Panc1 (cell line): Measurements from ENCODE around the gene FHIT. TPM values are rescaled to one million over a fixed set of nuclear protein-coding genes. Genes with fewer than 3 reads are reported as not detected.

Experiments
- ATAC-seq: fragments of 200-7000 bp; cut with Tn5 transposase; 2 replicates; pipeline ENCODE4 v1.9.1; 2020; ENCODE audit warnings: mild to moderate bottlenecking, moderate library complexity
- BruUV-seq: library from RNA; stranded (reverse); fragments of 400-500 nt; replicated peaks from 2 replicates; lab custom pipeline; 2021; lab: Mats Ljungman, UMichigan
- CTCF ChIA-PET: fragments of 300-600 bp; sonication (Branson Sonifier 250); formaldehyde crosslinking; loops from one replicate; lab custom pipeline; 2022; ENCODE audit warnings: antibody characterized with exemption; lab: Charles Lee
- POLR2A ChIA-PET: fragments of 300-600 bp; sonication (Branson Sonifier 250); formaldehyde crosslinking; loops from one replicate; lab custom pipeline; 2022; ENCODE audit warnings: antibody characterized with exemption; lab: Charles Lee
- DNase-seq: peaks from one replicate; pipeline ENCODE4 v3.0.0-alpha.2; 2010; ENCODE audit warnings: low read depth, low spot score
- H3K27ac ChIP-seq: 2 replicates; pipeline ENCODE4 v1.5.1; 2011; ENCODE audit warnings: mild to moderate bottlenecking, low read length, inconsistent platforms
- H3K27me3 ChIP-seq: fragments of 200-500 bp; sonication (Bioruptor generic); 2 replicates; pipeline ENCODE4 v1.6.0; 2014; ENCODE audit warnings: low read length, inconsistent platforms; ENCODE audit not compliant: control insufficient read depth, insufficient read depth
- H3K36me3 ChIP-seq: fragments of 200-500 bp; sonication (Bioruptor generic); 2 replicates; pipeline ENCODE4 v1.5.1; 2014; ENCODE audit warnings: inconsistent platforms, mild to moderate bottlenecking, low read length, moderate library complexity; ENCODE audit not compliant: control insufficient read depth, insufficient read depth
- H3K4me1 ChIP-seq: 2 replicates; pipeline ENCODE4 v1.5.1; 2011; ENCODE audit warnings: inconsistent platforms, mild to moderate bottlenecking, low read length, moderate library complexity; ENCODE audit not compliant: control insufficient read depth, insufficient read depth
- H3K4me3 ChIP-seq, 2 experiments: 2 replicates each; pipeline ENCODE4 v1.5.1; 2011 to 2012; ENCODE audit warnings: low read depth in 2 of 2, low read length in 2 of 2, mild to moderate bottlenecking in 2 of 2, inconsistent platforms in 1 of 2, moderate library complexity in 1 of 2
- H3K9me3 ChIP-seq: fragments of 200-500 bp; sonication (Bioruptor generic); 2 replicates; pipeline ENCODE4 v1.5.1; 2014; ENCODE audit warnings: low read depth, mild to moderate bottlenecking, inconsistent platforms, low read length, moderate library complexity; ENCODE audit not compliant: control insufficient read depth, insufficient read depth
- CTCF ChIP-seq: fragments of 450-650 bp; IDR thresholded peaks from 2 replicates; pipeline ENCODE4 v1.5.1; 2017; ENCODE audit warnings: mild to moderate bottlenecking
- POLR2AphosphoS5 ChIP-seq: IDR thresholded peaks from 2 replicates; pipeline ENCODE4 v1.6.1; 2012; ENCODE audit warnings: mild to moderate bottlenecking, low read depth, low read length, moderate library complexity
- SIN3A ChIP-seq: IDR thresholded peaks from 2 replicates; pipeline ENCODE4 v1.6.1; 2012; ENCODE audit warnings: low read depth, mild to moderate bottlenecking, low read length, moderate library complexity, borderline replicate concordance; ENCODE audit not compliant: insufficient read depth
- TCF7L2 ChIP-seq: IDR thresholded peaks from 2 replicates; pipeline ENCODE4 v1.6.1; 2011; ENCODE audit warnings: mild to moderate bottlenecking, low read depth, low read length, inconsistent platforms
- in situ Hi-C: cut with HindIII; loops from 2 replicates; pipeline ENCODE4 v1.10.0; 2016; ENCODE audit warnings: low sequenced_read_pairs, low pct_unique_long_range_greater_than_20kb
- intact Hi-C: fragments of 100-400 bp; cut with micrococcal nuclease; formaldehyde crosslinking; loops from one replicate; pipeline ENCODE4 v1.10.0; 2022; ENCODE audit not compliant: unreplicated experiment
- total RNA-seq: library from RNA; stranded (reverse); gene quantifications from one replicate; pipeline ENCODE4 v1.2.1, GENCODE V29; 2021; ENCODE audit not compliant: unreplicated experiment
- TF ChIP-seq, protein P1 (sequence below), 2 experiments: IDR thresholded peaks; 2 replicates each; pipeline ENCODE4 v1.6.1; 2011 to 2012; ENCODE audit warnings: low read depth in 2 of 2, control low read depth in 1 of 2, low read length in 1 of 2, mild to moderate bottlenecking in 1 of 2, moderate library complexity in 1 of 2; ENCODE audit not compliant: insufficient read depth in 1 of 2

Gene FHIT
- total RNA-seq, 1 experiment from 2014 or later: 2.2 TPM

DNA sequence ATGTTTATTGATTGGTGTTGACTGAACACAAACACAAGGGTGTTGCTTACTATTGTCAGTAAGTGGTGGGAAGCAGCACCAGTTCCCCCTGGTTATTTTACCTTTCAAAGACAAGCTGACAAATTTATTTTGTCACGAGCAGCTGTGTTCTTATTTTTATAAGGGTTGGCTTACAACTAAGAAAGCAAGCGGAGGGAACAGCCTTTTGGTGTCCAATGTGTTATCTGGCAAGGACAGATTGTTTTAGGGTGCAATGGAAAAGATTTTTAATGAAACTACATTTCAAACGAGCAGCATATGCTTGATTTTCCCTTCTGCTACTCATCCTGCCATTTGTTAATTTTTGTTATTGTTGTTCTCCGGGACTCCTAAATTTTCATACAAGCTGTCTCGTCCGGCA lies 1280.9 kb downstream of the FHIT start:
- Histone ChIP-seq H3K4me3 (no peak overlapping the region), H3K9me3 (no peaks in the 10 kb centered on the region), H3K27me3 (no peaks in the 10 kb centered on the region), H3K4me1 (no peaks in the 10 kb centered on the region), H3K36me3 (no peaks in the 10 kb centered on the region), H3K27ac (no peak overlapping the region)
- TF ChIP-seq CTCF: no peak
- TF ChIP-seq POLR2AphosphoS5: no peak
- TF ChIP-seq SIN3A: no peak
- TF ChIP-seq TCF7L2: no peak
- TF ChIP-seq, protein P1, sequence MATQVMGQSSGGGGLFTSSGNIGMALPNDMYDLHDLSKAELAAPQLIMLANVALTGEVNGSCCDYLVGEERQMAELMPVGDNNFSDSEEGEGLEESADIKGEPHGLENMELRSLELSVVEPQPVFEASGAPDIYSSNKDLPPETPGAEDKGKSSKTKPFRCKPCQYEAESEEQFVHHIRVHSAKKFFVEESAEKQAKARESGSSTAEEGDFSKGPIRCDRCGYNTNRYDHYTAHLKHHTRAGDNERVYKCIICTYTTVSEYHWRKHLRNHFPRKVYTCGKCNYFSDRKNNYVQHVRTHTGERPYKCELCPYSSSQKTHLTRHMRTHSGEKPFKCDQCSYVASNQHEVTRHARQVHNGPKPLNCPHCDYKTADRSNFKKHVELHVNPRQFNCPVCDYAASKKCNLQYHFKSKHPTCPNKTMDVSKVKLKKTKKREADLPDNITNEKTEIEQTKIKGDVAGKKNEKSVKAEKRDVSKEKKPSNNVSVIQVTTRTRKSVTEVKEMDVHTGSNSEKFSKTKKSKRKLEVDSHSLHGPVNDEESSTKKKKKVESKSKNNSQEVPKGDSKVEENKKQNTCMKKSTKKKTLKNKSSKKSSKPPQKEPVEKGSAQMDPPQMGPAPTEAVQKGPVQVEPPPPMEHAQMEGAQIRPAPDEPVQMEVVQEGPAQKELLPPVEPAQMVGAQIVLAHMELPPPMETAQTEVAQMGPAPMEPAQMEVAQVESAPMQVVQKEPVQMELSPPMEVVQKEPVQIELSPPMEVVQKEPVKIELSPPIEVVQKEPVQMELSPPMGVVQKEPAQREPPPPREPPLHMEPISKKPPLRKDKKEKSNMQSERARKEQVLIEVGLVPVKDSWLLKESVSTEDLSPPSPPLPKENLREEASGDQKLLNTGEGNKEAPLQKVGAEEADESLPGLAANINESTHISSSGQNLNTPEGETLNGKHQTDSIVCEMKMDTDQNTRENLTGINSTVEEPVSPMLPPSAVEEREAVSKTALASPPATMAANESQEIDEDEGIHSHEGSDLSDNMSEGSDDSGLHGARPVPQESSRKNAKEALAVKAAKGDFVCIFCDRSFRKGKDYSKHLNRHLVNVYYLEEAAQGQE (IDR thresholded peaks at IDR 0.05; ENCODE audit: insufficient read depth in 1 of 2, low read depth in 2 of 2, low read length in 1 of 2): no peak
- DNase-seq (no peak), ATAC-seq (no peak)
- in situ Hi-C loops (no loop called here), intact Hi-C loops (no loop called here)
- CTCF ChIA-PET: no interaction called here
- POLR2A ChIA-PET: no interaction called here
- BruUV-seq: no TSS peak

GRCh38 chr3:59968513-59969045 lies 1282.7 kb downstream of the FHIT start:
- Histone ChIP-seq H3K36me3 (no peaks in the 10 kb centered on the region), H3K4me1 (no peaks in the 10 kb centered on the region), H3K27ac (no peak overlapping the region), H3K27me3 (no peaks in the 10 kb centered on the region), H3K9me3 (no peaks in the 10 kb centered on the region), H3K4me3 (no peak overlapping the region)
- intact Hi-C loops (no loop called here), in situ Hi-C loops (no loop called here)
- TF ChIP-seq, protein P1 (IDR thresholded peaks at IDR 0.05; ENCODE audit: insufficient read depth in 1 of 2, low read depth in 2 of 2, low read length in 1 of 2): no peak
- TF ChIP-seq SIN3A (no peak), TCF7L2 (no peak), POLR2AphosphoS5 (no peak), CTCF (no peak)
- BruUV-seq: no TSS peak
- no peak for DNase-seq
- no peak for ATAC-seq
- CTCF ChIA-PET: no interaction called here
- POLR2A ChIA-PET: no interaction called here
